VCaP (cell line): ENCODE results near the gene SP4.
A peak's percentile ranks its signal among the peaks of the same experiment; 100 is the strongest.

ENCODE experiments used
- H3K27ac ChIP-seq: fragments of 450-650 bp; 2 replicates; pipeline ENCODE4 v1.5.1; 2017
- TF ChIP-seq, protein P1 (sequence below): fragments of 450-650 bp; conservative IDR thresholded peaks from 2 replicates; pipeline ENCODE4 v1.5.1; 2017; ENCODE audit warnings: mild to moderate bottlenecking, moderate library complexity

SP4 gene

DNA sequence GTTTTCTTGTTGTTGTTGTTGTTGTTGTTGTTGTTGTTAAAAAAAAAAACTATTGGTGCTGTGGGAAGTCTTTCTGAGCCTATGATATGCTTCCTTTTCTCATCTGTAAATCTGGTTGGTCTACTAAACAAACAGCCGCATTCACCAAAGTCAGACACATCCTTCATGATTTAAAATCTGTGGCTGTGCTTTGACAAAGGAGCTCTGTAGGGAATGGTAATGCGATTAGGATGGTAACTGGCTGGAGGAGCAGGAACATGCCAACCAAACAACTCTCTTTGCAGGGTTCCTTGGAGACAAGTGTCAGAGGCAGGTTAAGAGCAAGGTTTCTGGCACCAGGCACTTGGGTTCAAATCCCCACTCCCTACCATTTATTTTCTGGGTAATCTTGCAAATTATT lies 14.9 kb upstream of the SP4 start:
- TF ChIP-seq, protein P1, sequence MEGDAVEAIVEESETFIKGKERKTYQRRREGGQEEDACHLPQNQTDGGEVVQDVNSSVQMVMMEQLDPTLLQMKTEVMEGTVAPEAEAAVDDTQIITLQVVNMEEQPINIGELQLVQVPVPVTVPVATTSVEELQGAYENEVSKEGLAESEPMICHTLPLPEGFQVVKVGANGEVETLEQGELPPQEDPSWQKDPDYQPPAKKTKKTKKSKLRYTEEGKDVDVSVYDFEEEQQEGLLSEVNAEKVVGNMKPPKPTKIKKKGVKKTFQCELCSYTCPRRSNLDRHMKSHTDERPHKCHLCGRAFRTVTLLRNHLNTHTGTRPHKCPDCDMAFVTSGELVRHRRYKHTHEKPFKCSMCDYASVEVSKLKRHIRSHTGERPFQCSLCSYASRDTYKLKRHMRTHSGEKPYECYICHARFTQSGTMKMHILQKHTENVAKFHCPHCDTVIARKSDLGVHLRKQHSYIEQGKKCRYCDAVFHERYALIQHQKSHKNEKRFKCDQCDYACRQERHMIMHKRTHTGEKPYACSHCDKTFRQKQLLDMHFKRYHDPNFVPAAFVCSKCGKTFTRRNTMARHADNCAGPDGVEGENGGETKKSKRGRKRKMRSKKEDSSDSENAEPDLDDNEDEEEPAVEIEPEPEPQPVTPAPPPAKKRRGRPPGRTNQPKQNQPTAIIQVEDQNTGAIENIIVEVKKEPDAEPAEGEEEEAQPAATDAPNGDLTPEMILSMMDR: no peak
- no peak overlapping the region for H3K27ac ChIP-seq

DNA sequence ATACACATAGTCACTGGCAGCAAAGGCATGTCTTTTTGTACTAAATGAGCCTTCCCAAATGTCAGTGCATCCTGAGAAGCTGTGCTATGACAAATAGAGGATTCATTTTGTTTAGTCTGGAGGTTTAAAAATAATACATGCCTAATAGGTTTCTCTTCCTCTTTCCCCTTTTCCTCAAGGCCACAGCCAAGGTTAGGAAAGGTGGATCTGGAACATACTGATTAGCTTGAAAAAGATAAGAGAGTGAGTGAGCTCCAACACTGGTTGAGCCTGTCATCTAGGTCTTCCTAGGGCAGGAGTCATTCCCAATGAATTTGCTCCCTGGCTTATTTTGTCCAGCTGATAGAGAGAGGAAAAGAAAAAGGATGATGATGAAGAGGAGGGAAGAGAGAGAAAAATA lies 14.4 kb upstream of the SP4 start:
- no peak overlapping the region for H3K27ac ChIP-seq
- TF ChIP-seq, protein P1: no peak

DNA sequence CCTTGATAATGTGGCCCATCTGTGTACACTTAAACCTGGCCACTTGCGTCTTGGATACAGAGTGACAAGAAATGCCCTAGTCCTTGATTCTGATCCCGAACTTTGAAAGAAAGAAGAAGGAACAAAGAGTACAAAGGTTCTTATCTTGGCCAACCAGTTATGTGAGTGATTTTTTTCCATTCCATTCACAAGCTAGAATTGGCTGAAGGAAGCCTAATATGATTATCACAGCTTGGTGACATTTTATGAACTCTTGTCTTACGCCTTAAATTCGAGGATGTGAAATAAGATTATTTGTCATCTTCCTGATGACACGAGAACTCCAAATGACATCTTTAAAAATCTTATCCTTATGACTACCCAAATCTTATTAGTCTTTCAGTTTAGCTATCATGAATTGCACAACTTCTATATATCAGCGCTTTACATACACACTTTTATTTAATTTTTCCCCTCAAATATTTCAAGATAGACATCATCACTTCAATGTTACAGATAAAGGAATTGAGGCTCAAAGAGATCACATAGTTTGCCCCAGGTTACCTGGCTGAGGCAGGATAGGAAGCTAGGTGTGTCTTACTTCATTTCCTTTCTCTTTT lies 13.0 kb upstream of the SP4 start:
- no peak overlapping the region for H3K27ac ChIP-seq
- TF ChIP-seq, protein P1: no peak

DNA sequence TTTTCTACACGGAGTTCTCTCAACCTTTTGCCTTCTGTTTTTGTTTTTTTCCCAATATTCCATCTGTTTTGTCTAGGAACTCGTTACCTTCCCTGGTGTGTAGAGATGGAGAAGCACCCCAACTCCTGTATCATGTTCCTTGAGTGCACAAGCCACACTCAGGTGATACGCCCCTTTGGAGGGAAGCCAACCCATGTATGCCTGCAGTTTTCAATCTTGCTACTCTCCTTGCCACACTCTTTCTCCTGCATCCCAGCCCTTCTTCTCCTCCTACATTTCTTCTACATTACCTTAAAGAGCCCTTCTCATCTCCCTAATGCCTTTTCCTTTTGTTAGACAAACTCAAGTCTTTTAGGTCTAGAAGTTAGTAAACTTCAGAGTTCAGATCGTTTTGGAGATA lies 10.2 kb upstream of the SP4 start:
- TF ChIP-seq, protein P1: no peak
- H3K27ac ChIP-seq: no peak overlapping the region

DNA sequence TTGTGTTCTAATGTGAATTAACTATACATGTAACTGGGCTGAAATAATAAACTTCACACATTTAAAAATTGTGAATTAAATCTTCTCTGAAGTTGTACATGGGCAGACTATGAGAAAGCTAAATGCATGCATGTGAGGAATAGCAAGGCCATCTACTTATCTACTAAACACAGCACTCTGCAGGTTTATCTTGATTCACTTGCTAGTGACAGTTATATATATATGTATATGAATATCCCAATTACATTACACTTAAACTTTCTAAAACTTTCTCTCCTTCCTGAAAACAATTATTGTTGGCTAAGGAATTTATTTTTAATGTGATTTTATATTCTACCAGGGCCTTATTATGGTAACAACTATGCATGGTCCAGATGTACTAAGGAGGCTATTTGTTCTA lies 5.1 kb upstream of the SP4 start:
- no peak overlapping the region for H3K27ac ChIP-seq
- TF ChIP-seq, protein P1: no peak

DNA sequence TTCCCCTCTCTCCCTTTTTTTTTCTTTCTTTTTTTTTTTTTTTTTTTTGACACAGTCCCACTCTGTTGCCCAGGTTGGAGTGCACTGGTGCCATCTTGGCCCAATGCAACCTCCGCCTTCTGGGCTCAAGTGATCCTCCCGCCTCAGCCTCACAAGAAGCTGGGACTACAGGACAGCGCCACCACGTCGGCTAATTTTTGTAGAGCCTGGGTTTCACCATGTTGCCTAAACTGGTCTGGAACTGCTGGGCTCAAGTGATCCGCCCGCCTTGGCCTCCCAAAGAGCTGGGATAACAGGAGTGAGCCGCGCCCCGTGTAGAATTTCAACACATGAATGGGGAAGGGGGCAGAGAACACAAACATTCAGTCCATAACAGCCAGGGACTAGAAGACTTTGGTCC lies 2.6 kb upstream of the SP4 start:
- TF ChIP-seq, protein P1: no peak

DNA sequence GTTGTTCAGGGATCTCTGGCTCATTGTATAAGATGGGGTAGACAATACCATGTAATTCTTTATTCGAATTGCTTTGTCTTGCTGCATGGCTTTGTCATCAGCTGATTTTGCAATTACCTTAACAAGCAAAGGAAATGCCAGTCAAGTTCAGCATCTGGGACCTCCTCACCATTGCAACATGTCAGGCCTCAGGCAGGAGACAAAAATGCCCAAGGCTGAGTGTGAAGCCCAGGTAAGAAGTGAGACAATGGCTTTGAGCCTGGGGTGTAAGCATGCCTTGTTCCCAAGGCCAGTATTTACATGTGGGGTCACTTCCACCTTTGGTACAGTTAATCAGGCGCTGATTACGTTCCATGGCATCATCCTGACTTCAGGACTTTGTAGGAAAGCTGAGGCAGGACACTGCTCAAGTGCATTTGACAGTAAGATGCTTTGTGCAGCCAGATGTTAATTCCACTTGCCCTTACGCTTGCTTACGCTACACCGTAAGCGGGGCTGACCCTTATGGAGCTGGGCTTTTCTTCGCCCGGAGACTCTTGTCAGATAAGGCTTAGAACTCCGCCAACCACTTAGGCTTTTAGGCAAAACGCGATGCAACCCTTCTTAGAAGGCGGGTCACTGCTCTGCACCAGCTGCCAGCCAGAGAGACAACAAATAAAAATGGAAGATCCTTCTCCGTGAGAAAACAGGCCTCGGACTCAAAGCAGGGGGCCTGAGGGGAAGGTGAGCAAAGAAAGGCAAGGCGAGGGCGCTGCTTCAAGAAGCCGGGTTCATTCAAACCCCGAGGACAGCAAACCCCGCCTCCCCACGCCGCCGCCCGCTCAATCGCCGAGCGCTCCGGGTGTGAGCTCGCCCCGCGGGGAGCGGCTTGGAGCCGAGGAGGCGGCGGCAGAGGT lies 1.3 kb upstream of the SP4 start:
- H3K27ac ChIP-seq: peak overlapping the region; percentile 82
- TF ChIP-seq, protein P1: 0 out of 2 replicates have a peak, but pooled peaks have one; percentile 5

More for the DNA sequence above, 2.6 kb upstream of the SP4 start:
- H3K27ac ChIP-seq: no peak overlapping the region
